ENCODE results near the gene MRGPRX4. TPM values are rescaled to one million over a fixed set of nuclear protein-coding genes. Genes with fewer than 3 reads are reported as not detected.

Gene MRGPRX4
- total and polyA plus RNA-seq, 10 donors, result not detected

DNA sequence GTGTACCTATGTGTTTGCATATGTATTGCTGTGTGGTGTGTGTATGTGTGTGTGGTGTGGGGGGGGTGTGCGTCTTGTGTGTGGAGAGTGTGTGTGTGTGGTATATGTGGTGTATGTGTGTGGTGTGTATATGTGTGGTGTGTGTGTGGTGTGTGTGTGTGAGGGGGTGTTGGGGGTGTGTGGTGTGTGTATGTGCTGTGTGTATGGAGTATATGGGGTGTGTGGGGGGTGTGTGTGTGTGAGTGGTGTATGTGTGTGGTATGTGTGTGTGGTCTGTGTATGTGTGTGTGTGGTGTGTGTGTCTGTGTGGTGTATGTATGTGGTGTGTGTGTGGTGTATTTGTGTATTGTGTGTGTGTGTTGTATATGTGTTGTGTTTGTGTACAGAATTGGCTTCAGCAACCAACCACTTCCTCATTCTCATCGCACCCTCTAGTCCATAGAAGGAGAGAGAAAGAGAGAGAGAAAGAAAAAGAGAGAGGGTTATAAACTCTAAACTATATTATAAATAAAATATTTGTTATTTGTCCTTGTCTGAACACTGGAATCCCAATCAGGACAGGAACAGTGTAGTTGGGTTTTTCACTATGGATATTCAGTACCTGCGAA is 50.3 kb downstream of the MRGPRX4 start:
- WGBS, 5 donors, result 75 to 84% (median 79%) methylated on average over 3 of the region's 3 CpGs
- H3K27me3 ChIP-seq (replicated peaks in 1 of 7), result no peaks in the 10 kb centered on the region
- no peak overlapping the region for H3K4me3 ChIP-seq
- no peaks in the 10 kb centered on the region for H3K36me3 ChIP-seq
- no peak for DNase-seq
- intact Hi-C loops (cut with DNase I; ENCODE audit: low total_unique reads), result no loop called here
- no peaks in the 10 kb centered on the region for H3K4me1 ChIP-seq
- H3K9me3 ChIP-seq, result peaks cover 0 to 5% (median 0%) of the 10 kb centered on the region in 8 donors
- no peak overlapping the region for H3K27ac ChIP-seq
- no peak for TF ChIP-seq POLR2AphosphoS5 (IDR thresholded peaks at IDR 0.05)
- no peak for TF ChIP-seq POLR2A (IDR thresholded peaks at IDR 0.05)
- TF ChIP-seq CTCF (IDR thresholded peaks at IDR 0.05 in 8 of 11, conservative IDR thresholded peaks at IDR 0.05 in 3 of 11), result no peak

Other genes with a start within 250 kb of the MRGPRX4 start
- 10 to 100 TPM; 29.0 to 43.9 (median 35.9) TPM for gene SERGEF, start 159.8 kb upstream of the MRGPRX4 start, total RNA-seq
- gene SERGEF, start 159.8 kb upstream of the MRGPRX4 start, polyA plus RNA-seq, result 10 to 100 TPM; 46.6 to 55.5 (median 55.1) TPM
- 1 to 10 TPM in 3 of 7 donors, under 1 TPM in 4; 0.59 to 1.9 (median 0.94) TPM for gene TPH1, start 126.6 kb upstream of the MRGPRX4 start, total RNA-seq
- gene TPH1, start 126.6 kb upstream of the MRGPRX4 start, polyA plus RNA-seq, result under 1 TPM; 0.21 to 0.70 (median 0.38) TPM
- gene SAAL1, start 66.8 kb upstream of the MRGPRX4 start, total RNA-seq, result 10 to 100 TPM; 13.4 to 26.9 (median 15.5) TPM
- gene SAAL1, start 66.8 kb upstream of the MRGPRX4 start, polyA plus RNA-seq, result 10 to 100 TPM; 12.7 to 17.5 (median 12.9) TPM
- not detected for gene MRGPRX3, start 40.3 kb upstream of the MRGPRX4 start, total RNA-seq
- gene MRGPRX3, start 40.3 kb upstream of the MRGPRX4 start, polyA plus RNA-seq, result not detected
- gene SAA4, start 64.0 kb downstream of the MRGPRX4 start, total RNA-seq, result not detected
- gene SAA4, start 64.0 kb downstream of the MRGPRX4 start, polyA plus RNA-seq, result under 1 TPM in 1 of 3 donors, not detected in 2; 0.22 TPM
- gene SAA2, start 75.8 kb downstream of the MRGPRX4 start, total RNA-seq, result 1 to 10 TPM in 1 of 7 donors, under 1 TPM in 1, not detected in 5; 0.49 to 3.2 TPM
- 10 to 100 TPM in 1 of 3 donors, under 1 TPM in 2; 0.19 to 13.1 (median 0.50) TPM for gene SAA2, start 75.8 kb downstream of the MRGPRX4 start, polyA plus RNA-seq
- gene SAA1, start 93.4 kb downstream of the MRGPRX4 start, total RNA-seq, result 1 to 10 TPM in 5 of 7 donors, not detected in 2; 1.0 to 5.6 (median 2.7) TPM
- 10 to 100 TPM in 2 of 3 donors, 1 to 10 TPM in 1; 5.4 to 84.3 (median 69.3) TPM for gene SAA1, start 93.4 kb downstream of the MRGPRX4 start, polyA plus RNA-seq
- 10 to 100 TPM; 25.9 to 35.7 (median 30.0) TPM for gene HPS5, start 149.3 kb downstream of the MRGPRX4 start, total RNA-seq
- gene HPS5, start 149.3 kb downstream of the MRGPRX4 start, polyA plus RNA-seq, result 10 to 100 TPM; 10.3 to 14.1 (median 11.1) TPM
- 10 to 100 TPM; 39.6 to 65.4 (median 52.0) TPM for gene GTF2H1, start 149.7 kb downstream of the MRGPRX4 start, total RNA-seq
- gene GTF2H1, start 149.7 kb downstream of the MRGPRX4 start, polyA plus RNA-seq, result 10 to 100 TPM; 18.1 to 25.1 (median 20.2) TPM
- gene LDHA, start 221.7 kb downstream of the MRGPRX4 start, total RNA-seq, result 100 to 1,000 TPM; 221 to 415 (median 286) TPM
- 100 to 1,000 TPM; 139 to 260 (median 206) TPM for gene LDHA, start 221.7 kb downstream of the MRGPRX4 start, polyA plus RNA-seq
- under 1 TPM in 1 of 7 donors, not detected in 6; 0.84 TPM for gene LDHC, start 239.5 kb downstream of the MRGPRX4 start, total RNA-seq
- 1 to 10 TPM in 1 of 3 donors, under 1 TPM in 1, not detected in 1; 0.93 to 1.1 TPM for gene LDHC, start 239.5 kb downstream of the MRGPRX4 start, polyA plus RNA-seq

All from spleen (tissue), 11 donors.